ENCODE data around the gene DMRTC2. TPM values are rescaled to one million over a fixed set of nuclear protein-coding genes. Genes with fewer than 3 reads are reported as not detected.

The DMRTC2 gene
- total and polyA plus RNA-seq, 9 of the 15 experiments (the other 6 are each of a cell fraction or from before 2014, with no cell fraction given) = 0.03 TPM; not detected in 8

- TF ChIP-seq ZBTB5 (IDR thresholded peaks at IDR 0.05) (no peak), MEIS2 (IDR thresholded peaks at IDR 0.05; ENCODE audit: partially characterized antibody) (peak; percentile 34), LARP7 (IDR thresholded peaks at IDR 0.05) (no peak), ZNF318 (IDR thresholded peaks at IDR 0.05; ENCODE audit: borderline replicate concordance in 1 of 2, low read depth in 1 of 2) (no peak), PRMT5 (CRISPR knock-in tag; IDR thresholded peaks at IDR 0.05) (no peak), ELF2 (CRISPR knock-in tag; IDR thresholded peaks at IDR 0.05) (peak; percentile 97), NFE2L1 (tag; IDR thresholded peaks at IDR 0.05; ENCODE audit: borderline replicate concordance, low read depth) (no peak), MEF2D (tag; conservative IDR thresholded peaks at IDR 0.05; ENCODE audit: low read depth) (no peak), IFI16 (CRISPR knock-in tag; IDR thresholded peaks at IDR 0.05) (no peak), CBX1 (IDR thresholded peaks at IDR 0.05; ENCODE audit: low read depth) (peak; percentile 94), RBM39 (optimal IDR thresholded peaks at IDR 0.05; ENCODE audit: low read depth, low read length) (peak; percentile 74), ZBTB26 (CRISPR knock-in tag; IDR thresholded peaks at IDR 0.05) (peak; percentile 15; the same call in 1 of the 2 replicates), ETV1 (tag; conservative IDR thresholded peaks at IDR 0.05; ENCODE audit: low read depth) (peak; percentile 60), ZEB2 (IDR thresholded peaks at IDR 0.05) (no peak; the same call in 1 of the 2 replicates), MECOM (CRISPR knock-in tag; IDR thresholded peaks at IDR 0.05) (peak; percentile 59; the same call in 1 of the 2 replicates), ZNF224 (CRISPR knock-in tag; IDR thresholded peaks at IDR 0.05) (no peak), MAFG (tag; conservative IDR thresholded peaks at IDR 0.05) (no peak; the same call in 1 of the 2 replicates)
These were observed 39.2 kb downstream of the DMRTC2 start (continued) for GRCh38 chr19:41883821-41884733.
